ENCODE results near the gene GOLGA6L2.
"Not testable (repeated sequence)": the region's sequence is repeated elsewhere in the genome, so short reads cannot be mapped to it uniquely, and the experiment has no call there.

The GOLGA6L2 gene

DNA sequence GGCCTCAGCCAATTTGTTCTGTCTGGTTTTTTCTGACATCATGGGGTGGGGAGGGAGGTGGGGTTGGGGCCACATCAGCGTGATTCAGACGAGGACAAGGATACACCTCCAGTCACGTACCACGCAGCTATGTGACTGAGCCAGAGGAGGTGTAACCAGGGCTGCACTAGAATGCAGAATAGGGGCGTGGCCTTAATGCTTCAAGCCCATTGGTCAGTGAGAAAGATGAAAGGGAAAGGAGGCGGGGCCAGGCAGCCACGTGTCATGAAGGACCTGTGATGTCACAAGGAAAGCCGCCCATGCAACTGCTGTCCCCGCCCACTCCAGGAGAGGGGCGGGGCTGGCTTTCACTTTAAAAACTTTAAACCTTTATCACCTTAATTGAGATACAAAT lies at the start of gene GOLGA6L2:
TSS of gene GOLGA6L2 (minus strand) at position 137 of the 394 bp plus-strand sequence. CDS start at position 75, 62 bp downstream.
- DNase-seq, result no peak

DNA sequence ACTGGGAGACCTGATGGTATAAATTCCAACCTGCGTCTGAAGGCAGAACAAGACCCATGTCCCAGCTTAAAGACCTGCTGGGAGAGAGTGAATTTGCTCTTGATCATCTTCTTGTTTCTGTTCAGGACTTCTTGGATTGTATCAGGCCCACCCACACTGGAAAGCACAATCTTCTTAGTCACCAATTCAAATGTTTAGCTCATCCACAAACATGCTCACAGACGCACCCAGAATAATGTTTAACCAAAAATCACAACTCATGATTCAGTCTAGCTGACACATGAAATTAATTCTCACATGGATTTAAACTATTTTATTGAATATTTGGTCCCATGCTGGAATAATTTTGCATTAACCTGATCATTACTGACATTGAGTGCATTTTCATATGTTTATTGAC lies 37.8 kb upstream of the GOLGA6L2 start:
- DNase-seq, result no peak

- DNase-seq, result no peak
These were observed 36.8 kb upstream of the GOLGA6L2 start for GRCh38 chr15:23483821-23484299.

- no peak for DNase-seq
These were observed 35.9 kb upstream of the GOLGA6L2 start for GRCh38 chr15:23482764-23483489.

- DNase-seq, result no peak
These were observed 35.2 kb upstream of the GOLGA6L2 start for GRCh38 chr15:23482228-23482627.

DNA sequence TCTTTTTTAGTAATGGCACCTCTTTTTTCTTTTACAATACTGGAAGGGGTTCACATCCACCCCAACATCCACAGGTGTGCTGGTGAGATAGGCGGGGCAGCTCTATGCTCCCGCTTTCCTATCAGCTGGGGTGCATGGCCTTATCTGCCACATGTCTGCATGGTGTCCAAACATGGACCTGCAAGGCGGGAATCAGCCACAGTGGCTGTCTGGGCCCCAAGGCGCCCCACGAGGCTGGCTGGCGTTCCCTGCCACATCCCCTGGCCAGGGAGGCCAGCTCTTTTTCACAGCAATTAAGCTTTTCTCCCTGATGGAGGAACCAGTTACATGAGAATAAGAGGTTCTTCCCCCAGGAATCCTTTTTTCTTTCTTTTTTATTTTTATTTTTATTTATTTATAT lies 30.9 kb upstream of the GOLGA6L2 start:
- DNase-seq, result no peak

- no peak for DNase-seq
These were observed 25.6 kb upstream of the GOLGA6L2 start for GRCh38 chr15:23472678-23473077.

GRCh38 chr15:23472033-23472432 lies 25.0 kb upstream of the GOLGA6L2 start:
- no peak for DNase-seq

- DNase-seq, result no peak
These were observed 20.1 kb upstream of the GOLGA6L2 start for GRCh38 chr15:23467110-23467600.

DNA sequence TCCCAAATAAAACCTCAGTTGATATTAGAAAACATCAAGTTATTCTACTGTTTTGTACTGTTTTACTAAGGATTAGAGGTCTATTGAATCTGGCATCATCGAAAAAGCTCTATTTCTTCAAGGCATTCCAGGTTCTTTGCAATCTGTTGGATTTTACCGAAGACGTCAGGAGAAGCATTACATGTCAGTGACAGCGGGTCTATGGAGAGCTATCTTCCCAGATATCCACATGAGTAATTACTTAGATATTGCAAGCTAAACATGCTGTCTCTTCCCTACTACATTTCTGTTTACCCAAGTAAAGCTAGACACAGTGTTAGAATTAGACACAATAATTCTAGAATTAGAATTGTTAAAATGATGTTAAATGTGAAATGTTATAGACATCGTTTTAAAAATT lies 10.8 kb upstream of the GOLGA6L2 start:
- DNase-seq, result no peak

GRCh38 chr15:23446215-23447106 lies 582 bp downstream of the GOLGA6L2 start:
- DNase-seq, result no peak

GRCh38 chr15:23444269-23444668 lies 2.8 kb downstream of the GOLGA6L2 start:
- no peak for DNase-seq

DNA sequence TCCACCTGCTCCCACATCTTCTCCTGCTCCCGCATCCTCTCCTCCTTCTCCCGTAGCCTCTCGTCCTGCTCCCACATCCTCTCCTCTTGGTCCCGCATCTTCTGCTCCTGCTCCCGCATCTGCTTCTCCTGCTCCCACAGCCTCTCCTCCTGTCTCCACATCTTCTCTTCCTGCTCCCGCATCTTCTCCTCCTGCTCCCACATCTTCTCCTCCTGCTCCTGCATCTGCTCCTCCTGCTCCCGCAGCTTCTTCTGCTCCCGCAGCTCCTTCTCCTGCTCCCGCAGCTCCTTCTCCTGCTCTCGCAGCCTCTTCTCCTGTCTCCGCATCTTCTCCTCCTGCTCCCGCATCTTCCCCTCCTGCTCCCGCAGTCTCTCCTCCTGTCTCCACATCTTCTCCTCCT lies 5.8 kb downstream of the GOLGA6L2 start:
- no peak for DNase-seq

DNA sequence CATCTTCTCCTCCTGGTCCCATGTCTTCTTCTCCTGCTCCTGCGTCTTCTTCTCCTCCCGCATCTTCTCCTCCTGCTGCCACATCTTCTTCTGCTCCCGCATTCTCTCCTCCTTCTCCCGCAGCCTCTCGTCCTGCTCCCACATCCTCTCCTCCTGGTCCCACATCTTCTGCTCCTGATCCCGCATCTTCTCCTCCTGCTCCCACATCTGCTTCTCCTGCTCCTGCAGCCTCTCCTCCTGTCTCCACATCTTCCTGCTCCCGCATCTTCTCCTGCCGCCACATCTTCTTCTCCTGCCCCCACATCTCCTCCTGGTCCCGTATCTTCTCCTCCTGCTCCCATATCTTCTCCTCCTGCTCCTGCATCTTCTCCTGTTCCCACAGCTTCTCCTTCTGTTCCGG lies 6.4 kb downstream of the GOLGA6L2 start:
- no peak for DNase-seq

DNA sequence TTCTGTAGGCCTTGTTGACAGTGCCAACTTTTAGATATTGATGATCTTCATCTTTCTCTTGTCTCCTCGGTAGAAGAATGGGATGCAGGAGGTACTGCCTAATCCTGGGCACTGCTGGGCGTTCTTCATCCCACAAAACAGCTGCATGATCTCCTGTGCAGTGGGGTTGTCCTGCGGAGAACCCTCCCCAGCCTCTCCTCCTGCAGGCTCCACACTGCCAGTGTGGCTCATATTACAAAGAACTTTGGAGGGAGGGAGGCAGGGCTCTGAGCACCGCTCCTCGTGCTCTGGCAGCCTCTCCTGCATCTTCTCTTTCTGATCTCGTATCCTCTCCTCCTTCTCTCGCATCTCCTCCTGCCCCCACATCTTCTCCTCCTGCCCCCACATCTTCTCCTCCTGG lies 7.5 kb downstream of the GOLGA6L2 start:
- DNase-seq, result no peak

GRCh38 chr15:23438816-23439466 lies 8.1 kb downstream of the GOLGA6L2 start:
- DNase-seq, result no peak

DNA sequence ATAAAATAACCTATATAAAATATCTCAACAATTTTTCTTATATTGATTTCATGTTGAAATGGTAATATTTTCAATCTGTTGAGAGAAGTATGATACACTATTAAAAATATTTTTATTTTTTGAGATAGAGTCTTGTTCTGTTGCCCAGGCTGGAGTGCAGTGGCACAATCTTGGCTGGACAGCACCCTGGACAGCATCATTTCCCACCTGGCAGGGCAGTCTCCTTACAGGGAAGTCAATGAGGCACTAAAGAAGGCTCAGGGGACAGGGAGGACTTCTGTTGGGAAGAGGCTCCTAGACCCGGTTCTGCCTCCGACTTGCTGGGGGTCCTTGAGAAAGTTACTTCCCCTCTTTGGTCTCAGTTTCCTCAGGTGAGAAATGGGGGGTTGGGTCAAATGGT lies 9.4 kb downstream of the GOLGA6L2 start:
- no peak for DNase-seq

DNA sequence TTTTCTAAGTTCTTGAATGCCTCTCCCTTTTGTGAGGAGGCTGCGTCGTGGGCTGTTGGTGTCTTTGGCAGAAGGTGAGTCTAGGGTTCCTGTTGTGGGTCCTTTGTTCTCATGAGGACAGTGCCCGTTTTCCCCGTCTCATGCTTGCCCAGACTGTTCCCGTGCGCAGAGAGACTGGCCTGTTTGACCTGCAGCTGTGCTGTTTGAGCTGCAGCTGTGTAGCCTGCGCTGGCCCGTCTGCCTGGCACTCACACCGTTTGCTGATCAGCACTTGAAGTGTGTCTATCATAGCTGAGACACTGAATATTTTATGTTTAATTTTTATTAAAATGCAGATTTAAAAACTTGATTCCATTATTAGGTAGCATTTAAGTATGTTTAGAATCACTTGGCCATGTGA lies 9.9 kb downstream of the GOLGA6L2 start:
- no peak for DNase-seq

GRCh38 chr15:23436421-23436820 lies 10.6 kb downstream of the GOLGA6L2 start:
- DNase-seq, result no peak

GRCh38 chr15:23434699-23435098 lies 12.3 kb downstream of the GOLGA6L2 start:
- DNase-seq, result not testable (repeated sequence)

DNA sequence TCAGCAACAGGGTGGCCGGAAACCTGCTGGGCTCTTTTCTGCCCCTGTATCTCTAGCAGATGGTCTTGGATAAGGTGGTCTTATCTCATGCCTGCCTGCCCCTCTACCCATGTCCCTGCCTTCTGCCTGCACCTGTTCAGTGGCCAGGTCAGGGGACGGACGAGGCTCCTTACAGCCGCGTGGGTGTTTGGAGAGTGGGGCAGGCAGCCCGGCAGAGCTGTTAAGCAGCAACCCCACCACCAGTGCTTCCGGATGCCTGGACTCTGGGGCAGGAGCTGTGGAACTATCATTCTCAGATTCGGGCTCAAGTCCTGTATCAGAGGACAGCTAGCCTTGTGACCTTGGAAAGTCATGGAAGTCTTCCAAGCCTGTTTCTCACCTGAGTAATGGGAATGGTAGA lies 21.7 kb downstream of the GOLGA6L2 start:
- DNase-seq, result not testable (repeated sequence)

- DNase-seq, result no peak
These were observed 22.7 kb downstream of the GOLGA6L2 start for GRCh38 chr15:23424111-23424904.
